Activated CD8-positive, alpha-beta memory T cell treated with anti-CD3 and anti-CD28 coated beads for 36 hours (primary cell): ENCODE results near the gene PRR12. TPM values are rescaled to one million over a fixed set of nuclear protein-coding genes. Genes with fewer than 3 reads are reported as not detected.

Experiments used
- CTCF ChIA-PET: fragments of 350-600 bp; sonication (Branson Sonifier 250); formaldehyde crosslinking; loops from one replicate; lab custom pipeline; 2021; ENCODE audit warnings: antibody characterized with exemption; lab: Charles Lee
- POLR2A ChIA-PET: fragments of 350-600 bp; sonication (Branson Sonifier 250); formaldehyde crosslinking; loops from one replicate; lab custom pipeline; 2021; ENCODE audit warnings: antibody characterized with exemption; lab: Charles Lee
- total RNA-seq, 2 experiments: library from RNA; stranded (reverse); gene quantifications; one replicate each; pipeline ENCODE4 v1.2.3, GENCODE V29; 2021

The PRR12 gene
- total RNA-seq, 2 experiments from 2014 or later: 22.0 to 22.3 TPM

GRCh38 chr19:49651029-49651819 lies 60.2 kb downstream of the PRR12 start:
- ChIA-PET POLR2A (no interaction called here), CTCF (no interaction called here)

- CTCF ChIA-PET: no interaction called here
- POLR2A ChIA-PET: no interaction called here
Observed at GRCh38 chr19:49651820-49652550, 61.0 kb downstream of the PRR12 start.

- POLR2A ChIA-PET: interaction anchor here (0.6 kb wide), 1 partner anchor 127 kb away, joined by 3 read pairs; no protein-coding TSS in a partner anchor
- CTCF ChIA-PET: no interaction called here
Observed at GRCh38 chr19:49652551-49653465, 61.8 kb downstream of the PRR12 start.

GRCh38 chr19:49653466-49653806 lies 62.5 kb downstream of the PRR12 start:
- CTCF ChIA-PET: no interaction called here
- POLR2A ChIA-PET: no interaction called here

GRCh38 chr19:49654581-49654980 lies 63.6 kb downstream of the PRR12 start:
- POLR2A ChIA-PET: interaction anchor here (1.6 kb wide), 1 partner anchor 10 kb away, joined by 7 read pairs; no protein-coding TSS in a partner anchor
- CTCF ChIA-PET: interaction anchor here (1.5 kb wide), 1 partner anchor 18 kb away, joined by 4 read pairs; no protein-coding TSS in a partner anchor

- ChIA-PET POLR2A (interaction anchor here (1.6 kb wide), 1 partner anchor 9 kb away, joined by 7 read pairs; no protein-coding TSS in a partner anchor), CTCF (interaction anchor here (1.5 kb wide), 1 partner anchor 16 kb away, joined by 4 read pairs; no protein-coding TSS in a partner anchor)
Observed at GRCh38 chr19:49655570-49656455, 64.8 kb downstream of the PRR12 start.

- CTCF ChIA-PET: interaction anchor here (0.6 kb wide), 1 partner anchor 136 kb away, joined by 5 read pairs; no protein-coding TSS in a partner anchor
- POLR2A ChIA-PET: no interaction called here
Observed at GRCh38 chr19:49656456-49657109, 65.6 kb downstream of the PRR12 start.

GRCh38 chr19:49657493-49658138 lies 66.6 kb downstream of the PRR12 start:
- ChIA-PET CTCF (interaction anchor here (0.6 to 1.1 kb wide), 2 partner anchors 20 to 557 kb away, joined by 3 read pairs; no protein-coding TSS in a partner anchor), POLR2A (no interaction called here)

GRCh38 chr19:49658139-49658517 lies 67.1 kb downstream of the PRR12 start:
- ChIA-PET CTCF (interaction anchor here (0.6 to 1.1 kb wide), 2 partner anchors 20 to 557 kb away, joined by 3 read pairs; no protein-coding TSS in a partner anchor), POLR2A (no interaction called here)

GRCh38 chr19:49658566-49659442 lies 67.8 kb downstream of the PRR12 start:
- POLR2A ChIA-PET: no interaction called here

GRCh38 chr19:49660338-49660961 lies 69.5 kb downstream of the PRR12 start:
- POLR2A ChIA-PET: no interaction called here

More at GRCh38 chr19:49658566-49659442, 67.8 kb downstream of the PRR12 start:
- CTCF ChIA-PET: interaction anchor here (0.6 kb wide), 1 partner anchor 558 kb away, joined by 3 read pairs; no protein-coding TSS in a partner anchor

GRCh38 chr19:49662011-49662410 lies 71.0 kb downstream of the PRR12 start:
- ChIA-PET POLR2A (no interaction called here), CTCF (interaction anchor here (2.2 kb wide), 1 partner anchor 10 kb away, joined by 5 read pairs; no protein-coding TSS in a partner anchor)

More at GRCh38 chr19:49660338-49660961, 69.5 kb downstream of the PRR12 start:
- CTCF ChIA-PET: no interaction called here

- ChIA-PET CTCF (interaction anchor here (0.6 to 2.7 kb wide), 4 partner anchors 9 to 152 kb away, joined by 3 to 20 read pairs (median 6); partner anchors contain the start of gene PRMT1), POLR2A (interaction anchor here (0.6 to 3.1 kb wide), 5 partner anchors 8 to 72 kb away, joined by 3 to 29 read pairs (median 7); partner anchors contain the start of genes PRMT1 and RRAS)
Observed at GRCh38 chr19:49663224-49663623, 72.2 kb downstream of the PRR12 start.

- POLR2A ChIA-PET: interaction anchor here (0.6 to 3.1 kb wide), 6 partner anchors 9 to 168 kb away, joined by 3 to 29 read pairs (median 7); partner anchors contain the start of genes PRMT1, RPS11 and RRAS
- CTCF ChIA-PET: interaction anchor here (0.6 to 2.7 kb wide), 7 partner anchors 14 to 189 kb away, joined by 3 to 20 read pairs (median 4); partner anchors contain the start of gene PRMT1
Observed at GRCh38 chr19:49664171-49665035, 73.4 kb downstream of the PRR12 start.
